Epithelial cell of prostate (primary cell): ENCODE measurements around the gene TNFRSF13B.

Experiments used
- DNase-seq: peaks from one replicate; pipeline ENCODE4 v3.0.0-alpha.2; 2011; ENCODE audit warnings: low read depth, low spot score
- H3K27ac ChIP-seq: fragments of 450-650 bp; 2 replicates; pipeline ENCODE4 v1.5.1; 2017; ENCODE audit warnings: mild to moderate bottlenecking

The TNFRSF13B gene

DNA sequence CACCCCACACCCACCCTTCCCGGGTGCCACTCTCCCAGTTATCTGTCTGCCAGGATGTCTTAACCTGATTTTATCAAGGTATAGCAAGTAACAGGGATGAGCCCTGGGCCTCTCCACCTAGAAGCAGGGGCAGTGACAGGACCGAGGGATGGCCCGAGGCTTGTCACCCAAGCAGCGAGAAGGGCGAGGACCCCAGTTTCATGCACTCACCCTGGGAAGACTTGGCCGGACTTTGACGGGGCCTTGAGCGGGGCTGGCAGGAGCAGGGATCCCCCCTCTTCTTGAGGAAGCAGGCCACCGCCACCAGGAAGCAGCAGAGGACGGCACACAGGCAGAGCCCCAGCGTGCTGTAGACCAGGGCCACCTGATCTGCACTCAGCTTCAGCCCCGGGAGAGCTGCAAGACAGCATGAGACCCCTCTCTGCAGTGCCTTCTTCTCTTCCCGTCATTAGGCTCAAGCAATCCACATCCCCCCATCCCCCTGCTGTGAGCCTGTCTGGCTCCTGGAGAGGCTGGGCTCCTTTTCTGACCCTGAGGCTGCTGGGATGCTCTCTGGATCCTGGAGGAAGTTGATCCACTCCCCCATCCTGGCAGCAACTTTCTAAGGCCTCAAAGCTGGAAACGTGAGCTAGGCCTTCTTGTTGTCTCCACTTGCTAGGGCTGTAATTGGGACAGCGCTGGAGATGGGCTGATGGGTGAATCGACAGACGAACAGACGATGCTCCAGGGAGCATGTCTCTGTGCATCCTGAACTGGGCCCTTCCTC is 31.6 kb downstream of the TNFRSF13B start:
- DNase-seq: no peak
- no peak overlapping the region for H3K27ac ChIP-seq

- no peak overlapping the region for H3K27ac ChIP-seq
- no peak for DNase-seq
These were observed 32.3 kb downstream of the TNFRSF13B start for GRCh38 chr17:16939606-16940115.

DNA sequence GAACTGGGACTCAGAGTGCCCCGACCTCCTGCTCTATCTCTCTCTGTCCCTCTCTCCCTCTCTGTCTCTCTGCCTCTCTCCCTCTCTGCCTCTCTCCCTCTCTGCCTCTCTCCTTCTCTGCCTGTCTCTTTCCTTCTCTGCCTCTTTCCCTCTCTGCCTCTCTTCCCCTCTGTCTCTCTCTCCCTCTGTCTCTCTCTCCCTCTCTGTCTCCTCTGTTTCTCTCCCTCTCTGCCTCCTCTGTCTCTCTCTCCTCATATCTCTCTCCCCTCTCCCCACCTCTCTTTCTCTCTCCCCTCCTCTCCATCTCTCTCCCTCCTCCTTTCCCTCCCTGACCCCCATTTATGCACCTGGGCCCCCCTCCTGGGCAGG is 32.7 kb downstream of the TNFRSF13B start:
- no peak for DNase-seq
- H3K27ac ChIP-seq: no peak overlapping the region

DNA sequence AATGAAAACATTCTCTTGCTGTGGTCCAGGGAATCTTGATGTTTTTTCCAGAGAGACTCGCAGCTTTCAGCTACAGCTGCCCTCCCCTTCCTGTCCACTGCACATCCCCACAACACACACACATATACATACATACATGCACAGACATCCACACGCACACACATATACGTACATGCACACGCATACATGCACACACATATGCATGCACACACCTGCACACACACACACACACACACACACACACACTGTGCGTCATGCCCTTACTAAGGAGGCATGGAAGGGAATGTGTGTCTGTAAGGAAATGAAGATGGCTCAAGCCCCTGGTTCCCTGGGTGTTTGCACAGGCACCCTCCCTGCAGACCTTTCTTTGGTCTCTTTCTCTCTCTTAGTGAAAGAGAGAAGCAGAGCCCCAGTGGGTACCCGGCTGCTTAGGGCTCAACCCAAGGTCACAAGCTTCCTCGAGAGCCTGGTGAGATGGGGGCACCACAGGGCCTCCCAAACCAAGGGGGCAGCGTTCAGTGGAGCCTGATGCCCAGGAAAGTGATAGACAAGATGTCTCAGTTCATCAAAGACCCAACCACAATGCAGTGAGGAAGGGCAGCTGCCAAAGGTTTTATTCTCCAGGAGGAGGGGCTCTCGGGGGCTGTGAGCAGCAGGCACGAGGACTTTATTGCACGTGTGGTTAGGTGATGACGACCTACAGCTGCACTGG is 33.3 kb downstream of the TNFRSF13B start:
- DNase-seq: no peak
- no peak overlapping the region for H3K27ac ChIP-seq

DNA sequence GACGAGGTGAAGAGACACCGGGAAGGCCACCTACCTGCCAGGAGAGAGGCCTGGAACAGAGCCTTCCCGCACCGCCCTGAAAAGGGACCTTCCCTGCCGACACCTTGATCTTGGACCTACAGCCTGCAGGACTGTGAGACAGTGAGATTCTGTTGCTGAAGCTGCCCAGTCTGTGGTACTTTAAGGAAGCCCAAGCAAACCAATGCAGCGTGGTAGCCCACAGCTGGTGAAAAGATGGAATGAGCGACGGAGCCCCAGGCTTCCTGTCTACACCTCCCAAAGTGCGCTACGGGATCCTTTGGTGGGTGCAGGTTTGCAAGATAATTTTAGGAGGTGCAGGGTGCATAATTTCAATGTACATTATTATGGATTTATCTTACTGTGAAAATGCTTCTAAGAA is 33.9 kb downstream of the TNFRSF13B start:
- H3K27ac ChIP-seq: no peak overlapping the region
- DNase-seq: no peak

GRCh38 chr17:16937431-16937830 is 34.5 kb downstream of the TNFRSF13B start:
- no peak overlapping the region for H3K27ac ChIP-seq
- no peak for DNase-seq

- no peak overlapping the region for H3K27ac ChIP-seq
- DNase-seq: no peak
These were observed 35.2 kb downstream of the TNFRSF13B start for GRCh38 chr17:16936536-16937310.

DNA sequence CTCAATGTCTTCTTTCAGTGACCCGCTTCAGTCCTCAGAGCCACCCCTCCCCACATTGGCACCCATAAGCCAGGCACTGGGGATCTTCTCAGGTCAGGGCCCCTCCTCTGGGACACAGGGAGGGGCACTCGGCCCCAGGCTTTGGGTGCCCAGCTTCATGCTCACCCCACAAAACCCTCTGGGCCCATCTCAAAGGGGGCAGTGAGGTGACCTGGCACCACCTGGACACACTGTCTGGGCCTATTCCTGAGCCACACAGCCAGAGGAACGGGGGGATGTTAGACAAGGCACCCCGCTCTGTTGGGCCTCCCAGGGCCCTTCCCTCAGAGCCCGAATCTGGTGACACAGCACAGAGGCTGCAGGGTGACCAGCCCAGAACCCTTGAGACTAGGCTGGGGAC is 36.1 kb downstream of the TNFRSF13B start:
- DNase-seq: no peak
- no peak overlapping the region for H3K27ac ChIP-seq

GRCh38 chr17:16935241-16935663 is 36.7 kb downstream of the TNFRSF13B start:
- no peak for DNase-seq
- no peak overlapping the region for H3K27ac ChIP-seq

DNA sequence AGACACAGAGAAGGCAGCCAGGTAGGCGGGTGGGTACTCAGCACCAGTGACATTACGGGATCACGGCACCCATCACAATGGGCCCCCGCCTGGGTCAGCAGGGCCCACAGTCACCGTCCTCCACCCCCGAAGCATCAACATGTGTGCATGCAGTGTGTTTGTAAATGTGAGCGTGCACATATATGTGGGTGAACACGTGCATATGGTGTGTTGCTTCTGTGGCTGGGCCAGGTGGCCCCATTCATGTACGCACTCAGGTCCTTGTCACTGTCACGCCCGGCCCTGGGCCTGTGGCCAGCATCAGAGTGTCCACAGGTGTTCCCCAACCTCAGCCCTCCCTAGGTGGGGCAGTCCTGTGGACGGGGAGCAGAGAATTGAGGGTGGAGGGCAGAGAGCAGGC is 37.1 kb downstream of the TNFRSF13B start:
- H3K27ac ChIP-seq: no peak overlapping the region
- DNase-seq: no peak

GRCh38 chr17:16934133-16934795 is 37.7 kb downstream of the TNFRSF13B start:
- H3K27ac ChIP-seq: no peak overlapping the region

DNA sequence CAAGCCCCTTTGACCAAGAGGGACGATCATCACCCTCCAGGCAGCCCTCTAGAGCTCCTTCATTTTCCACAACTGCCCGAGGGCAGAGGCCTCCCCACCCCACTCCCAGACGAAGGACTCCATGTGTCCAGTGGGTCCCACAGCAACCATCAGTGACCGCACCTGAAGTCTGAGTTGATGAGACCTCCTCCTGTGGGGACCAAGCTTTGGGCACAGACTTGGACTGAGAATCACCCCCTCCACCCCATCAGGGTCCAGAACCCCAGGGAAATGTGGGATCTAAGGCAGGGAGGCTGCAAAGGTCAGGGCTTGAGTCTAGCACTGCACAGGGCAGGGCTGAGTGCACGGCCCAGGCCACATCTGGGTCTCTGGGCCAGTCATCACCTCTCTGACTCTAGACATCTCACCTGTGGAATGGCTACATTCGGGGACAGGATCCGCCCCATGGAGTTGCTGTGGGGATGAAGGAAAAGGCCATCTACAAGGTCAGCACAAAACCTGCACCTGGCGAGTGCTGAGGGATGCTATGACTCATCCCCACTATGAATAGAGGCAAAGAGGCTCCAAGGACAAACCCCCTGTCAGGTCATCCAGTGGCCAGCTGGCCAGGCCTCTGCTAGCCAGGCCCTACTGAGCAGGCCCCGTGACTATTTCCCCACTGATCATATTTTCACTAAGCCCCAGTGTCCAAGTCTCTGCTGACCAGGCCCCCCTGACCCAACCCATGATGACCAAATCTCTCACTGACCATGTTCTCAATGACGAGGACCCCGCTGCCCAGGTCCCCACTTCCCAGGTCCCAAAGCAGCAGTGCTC is 38.4 kb downstream of the TNFRSF13B start:
- H3K27ac ChIP-seq: no peak overlapping the region
- DNase-seq: no peak

More at GRCh38 chr17:16934133-16934795, 37.7 kb downstream of the TNFRSF13B start:
- DNase-seq: no peak

DNA sequence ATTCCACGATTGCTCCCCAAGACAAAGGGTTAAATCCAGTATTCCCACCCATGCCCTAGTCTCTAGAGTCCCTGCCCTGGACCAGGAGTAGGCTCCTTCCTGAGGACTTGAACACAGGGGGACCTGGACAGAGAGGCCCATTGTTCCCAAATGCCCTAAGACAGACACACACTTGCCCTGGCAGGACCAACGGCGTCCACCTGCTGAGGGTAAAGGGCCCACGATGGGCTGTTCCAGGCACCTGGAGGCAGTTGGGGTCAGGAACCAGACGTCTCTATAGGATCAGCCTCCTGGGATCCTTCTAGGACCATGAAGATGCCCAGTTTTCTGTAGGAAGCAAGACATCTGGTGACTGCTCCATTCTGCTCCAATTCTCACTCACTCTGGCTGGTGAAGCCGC is 39.3 kb downstream of the TNFRSF13B start:
- no peak overlapping the region for H3K27ac ChIP-seq
- no peak for DNase-seq

DNA sequence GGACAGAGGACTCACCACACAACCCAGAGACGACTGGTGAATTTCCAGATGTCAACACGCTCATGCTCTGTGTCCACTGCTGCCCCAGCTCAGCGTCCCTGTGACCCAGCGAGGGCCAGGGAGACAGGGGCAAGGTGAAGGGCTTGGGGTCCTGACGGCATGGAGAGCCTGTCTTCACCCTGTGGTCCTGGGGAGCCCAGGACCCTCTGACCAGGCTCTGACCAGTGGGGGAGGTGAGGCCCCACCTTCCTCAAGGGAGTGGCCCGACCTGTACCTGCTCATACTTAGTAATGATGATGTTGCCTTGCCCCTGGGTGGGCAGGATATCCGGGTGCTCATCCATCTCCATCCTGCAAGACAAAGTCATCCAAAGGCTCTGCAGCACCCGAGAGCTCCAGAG is 39.8 kb downstream of the TNFRSF13B start:
- DNase-seq: no peak
- no peak overlapping the region for H3K27ac ChIP-seq

GRCh38 chr17:16931318-16932060 is 40.4 kb downstream of the TNFRSF13B start:
- no peak for DNase-seq

DNA sequence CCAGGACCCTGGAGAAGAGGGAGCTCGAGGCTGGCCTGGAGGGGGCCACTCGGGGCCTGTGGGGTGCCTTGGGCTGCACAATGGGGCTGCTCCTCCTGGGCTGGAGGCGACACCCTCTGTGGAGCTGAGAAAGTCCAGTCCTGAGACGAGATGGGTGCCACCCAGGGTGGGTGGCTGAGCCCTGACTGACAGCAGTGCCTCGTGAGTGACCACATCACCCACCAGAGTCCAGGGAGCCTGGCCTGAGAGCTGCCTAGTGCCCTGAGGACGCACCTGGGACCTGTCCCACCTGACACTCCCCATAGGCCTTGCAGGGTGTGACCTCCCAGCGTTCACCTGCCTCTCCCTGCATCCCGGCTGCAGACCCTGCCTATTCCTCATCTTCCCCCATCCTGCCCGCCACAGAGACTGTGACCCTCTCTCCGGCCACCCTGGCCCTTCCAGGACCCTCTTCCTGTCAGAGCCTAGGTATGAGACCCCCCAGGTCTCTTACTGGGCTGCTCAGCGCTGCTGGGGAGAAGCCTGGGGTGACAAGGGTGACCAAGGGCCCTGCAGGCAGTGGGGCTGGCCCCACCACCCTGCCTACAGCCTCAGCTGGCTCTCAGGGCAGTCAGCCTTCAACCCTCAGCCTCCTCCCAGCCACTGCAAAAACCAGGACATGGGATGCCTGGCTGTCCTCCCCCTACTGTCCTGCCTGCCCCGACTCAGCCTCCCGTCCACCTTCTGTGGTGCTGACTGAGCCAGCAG is 41.2 kb downstream of the TNFRSF13B start:
- no peak for DNase-seq
- no peak overlapping the region for H3K27ac ChIP-seq

More at GRCh38 chr17:16931318-16932060, 40.4 kb downstream of the TNFRSF13B start:
- H3K27ac ChIP-seq: no peak overlapping the region

GRCh38 chr17:16929757-16930520 is 42.0 kb downstream of the TNFRSF13B start:
- no peak for DNase-seq
- H3K27ac ChIP-seq: no peak overlapping the region
